ENCODE data around the gene DTWD2. TPM values are rescaled to one million over a fixed set of nuclear protein-coding genes. Genes with fewer than 3 reads are reported as not detected.

Gene DTWD2
- total and polyA plus RNA-seq, 2 of the 4 experiments (the other 2 are of a cell fraction) = 1.2 to 1.8 TPM

DNA sequence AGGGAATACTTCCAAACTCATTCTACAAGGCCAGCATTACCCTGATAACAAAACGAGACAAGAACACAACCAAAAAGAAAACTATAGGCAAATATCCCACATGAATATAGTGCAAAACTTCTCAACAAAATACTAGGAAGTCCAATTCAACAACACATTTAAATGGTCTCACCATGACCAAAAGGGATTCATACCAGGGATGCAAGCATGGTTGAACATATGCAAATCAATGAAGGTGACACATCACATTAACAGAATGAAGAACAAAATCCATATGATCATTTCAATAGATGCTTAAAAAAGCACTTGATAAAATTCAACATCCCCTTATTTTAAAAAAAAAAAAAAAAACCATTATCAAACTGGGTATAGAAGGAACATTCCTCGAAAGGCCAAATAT, 186.0 kb downstream of the DTWD2 start:
- Histone ChIP-seq H3K27ac (ENCODE audit: insufficient read depth, low read length) (no peak overlapping the region), H3K56ac (ENCODE audit: extremely low read depth, insufficient read depth, low read length) (no peak overlapping the region), H3K4me1 (ENCODE audit: control insufficient read depth, insufficient read depth, low read length) (no peaks in the 10 kb centered on the region), H4K8ac (ENCODE audit: low read depth in 2 of 2, low read length in 2 of 2) (no peak overlapping the region), H2BK20ac (ENCODE audit: low read depth, low read length) (no peak overlapping the region), H3K4me2 (ENCODE audit: low read depth, low read length) (no peak overlapping the region), H3K4me3 (ENCODE audit: insufficient read depth, low read depth, low read length) (no peak overlapping the region), H2AK9ac (replicated peaks; ENCODE audit: low read depth, low read length, poor library complexity) (no peak overlapping the region), H3K36me3 (ENCODE audit: control insufficient read depth, insufficient read depth, low read length) (no peaks in the 10 kb centered on the region), H2AK5ac (ENCODE audit: low read depth, low read length) (no peak overlapping the region), H4K5ac (ENCODE audit: low read depth, low read length) (no peak overlapping the region), H4K91ac (ENCODE audit: insufficient read depth, low read depth, low read length) (no peak overlapping the region), H3K18ac (ENCODE audit: low read depth, low read length) (no peak overlapping the region), H3K14ac (replicated peaks; ENCODE audit: low read depth, low read length) (no peak overlapping the region), H2BK120ac (ENCODE audit: low read depth, low read length) (no peak overlapping the region), H3K9ac (ENCODE audit: low read depth, low read length) (no peak overlapping the region), H3K23ac (ENCODE audit: low read depth, low read length) (no peak overlapping the region), H4K20me1 (ENCODE audit: insufficient read depth, low read length) (no peaks in the 10 kb centered on the region), H3K9me3 (ENCODE audit: control insufficient read depth, insufficient read depth, low read length) (no peaks in the 10 kb centered on the region), H2AFZ (replicated peaks; ENCODE audit: low read length, poor library complexity) (no peak overlapping the region), H3K79me1 (ENCODE audit: low read depth in 1 of 2, low read length in 2 of 2) (no peaks in the 10 kb centered on the region), H3K9me1 (ENCODE audit: insufficient read depth, low read length) (no peaks in the 10 kb centered on the region), H3K27me3 (ENCODE audit: control insufficient read depth, insufficient read depth, low read length) (no peaks in the 10 kb centered on the region), H2BK15ac (ENCODE audit: low read depth, low read length) (no peak overlapping the region), H2BK5ac (ENCODE audit: low read depth, low read length, poor library complexity, severe bottlenecking) (no peak overlapping the region), H3K4ac (ENCODE audit: low read depth, low read length) (no peak overlapping the region)
- in situ Hi-C loops (cut with MboI; ENCODE audit: low sequenced_read_pairs) = no loop called here
- intact Hi-C loops (cut with micrococcal nuclease) = no loop called here
- WGBS, 2 experiments (ENCODE audit: extremely low coverage in 2 of 2, insufficient read length in 1 of 2) = no CpG with 5 or more reads among the region's 2 CpGs
- dilution Hi-C loops (cut with HindIII; ENCODE audit: low sequenced_read_pairs, unreplicated experiment) = no loop called here
- TF ChIP-seq MAFK (IDR thresholded peaks at IDR 0.05; ENCODE audit: low read depth, low read length) (no peak), FOS (IDR thresholded peaks at IDR 0.05; ENCODE audit: low read depth, low read length) (no peak), RFX5 (IDR thresholded peaks at IDR 0.05; ENCODE audit: low read depth, low read length) (no peak), MXI1 (IDR thresholded peaks at IDR 0.05; ENCODE audit: borderline replicate concordance, low read depth, low read length) (no peak), SMC3 (IDR thresholded peaks at IDR 0.05; ENCODE audit: low read depth, low read length) (no peak), RAD21 (IDR thresholded peaks at IDR 0.05; ENCODE audit: low read length) (no peak), BHLHE40 (IDR thresholded peaks at IDR 0.05; ENCODE audit: low read depth, low read length) (no peak), NFE2L2 (IDR thresholded peaks at IDR 0.05; ENCODE audit: low read depth, low read length) (no peak)
- TF ChIP-seq, protein P1, sequence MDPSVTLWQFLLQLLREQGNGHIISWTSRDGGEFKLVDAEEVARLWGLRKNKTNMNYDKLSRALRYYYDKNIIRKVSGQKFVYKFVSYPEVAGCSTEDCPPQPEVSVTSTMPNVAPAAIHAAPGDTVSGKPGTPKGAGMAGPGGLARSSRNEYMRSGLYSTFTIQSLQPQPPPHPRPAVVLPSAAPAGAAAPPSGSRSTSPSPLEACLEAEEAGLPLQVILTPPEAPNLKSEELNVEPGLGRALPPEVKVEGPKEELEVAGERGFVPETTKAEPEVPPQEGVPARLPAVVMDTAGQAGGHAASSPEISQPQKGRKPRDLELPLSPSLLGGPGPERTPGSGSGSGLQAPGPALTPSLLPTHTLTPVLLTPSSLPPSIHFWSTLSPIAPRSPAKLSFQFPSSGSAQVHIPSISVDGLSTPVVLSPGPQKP (IDR thresholded peaks at IDR 0.05; ENCODE audit: borderline replicate concordance, low read depth, low read length) = no peak
- BruUV-seq (replicated peaks) = no TSS peak
- POLR2A ChIA-PET (ENCODE audit: unreplicated experiment) = no interaction called here
- CTCF ChIA-PET = interaction anchor here (0.6 kb wide), 1 partner anchor 44 kb away, joined by 10 read pairs; no protein-coding TSS in a partner anchor
- no peak for ATAC-seq (ENCODE audit: low read depth)
- no peak for DNase-seq
